Measurements from ENCODE around the gene PLPPR3. TPM values are rescaled to one million over a fixed set of nuclear protein-coding genes. Genes with fewer than 3 reads are reported as not detected.

The PLPPR3 gene
- total RNA-seq, 1 donor from 2014 or later = 5.4 TPM

GRCh38 chr19:812049-812746 is 9.6 kb downstream of the PLPPR3 start:
- Mint-ChIP-seq H3K27ac (ENCODE audit: unreplicated experiment) (no peak overlapping the region), H3K36me3 (ENCODE audit: low read depth) (peaks cover 26% of the 10 kb centered on the region), H3K9me3 (ENCODE audit: low read depth) (peaks cover 4% of the 10 kb centered on the region), H3K4me1 (ENCODE audit: low read depth) (no peaks in the 10 kb centered on the region), H3K27me3 (ENCODE audit: low read depth) (no peaks in the 10 kb centered on the region), H3K4me3 (ENCODE audit: unreplicated experiment) (no peak overlapping the region)
- TF ChIP-seq CTCF (IDR thresholded peaks at IDR 0.05) = no peak
- DNase-seq (ENCODE audit: low spot score) = no peak

GRCh38 chr19:811506-812048 is 10.2 kb downstream of the PLPPR3 start:
- Mint-ChIP-seq H3K27me3 (ENCODE audit: low read depth) (no peaks in the 10 kb centered on the region), H3K9me3 (ENCODE audit: low read depth) (peaks cover 3% of the 10 kb centered on the region), H3K27ac (ENCODE audit: unreplicated experiment) (no peak overlapping the region), H3K4me1 (ENCODE audit: low read depth) (no peaks in the 10 kb centered on the region), H3K36me3 (ENCODE audit: low read depth) (peaks cover 28% of the 10 kb centered on the region), H3K4me3 (ENCODE audit: unreplicated experiment) (no peak overlapping the region)
- no peak for DNase-seq (ENCODE audit: low spot score)
- no peak for TF ChIP-seq CTCF (IDR thresholded peaks at IDR 0.05)

GRCh38 chr19:810883-811489 is 10.8 kb downstream of the PLPPR3 start:
- Mint-ChIP-seq H3K4me3 (ENCODE audit: unreplicated experiment) (no peak overlapping the region), H3K4me1 (ENCODE audit: low read depth) (no peaks in the 10 kb centered on the region), H3K9me3 (ENCODE audit: low read depth) (no peaks in the 10 kb centered on the region), H3K36me3 (ENCODE audit: low read depth) (peaks cover 25% of the 10 kb centered on the region), H3K27ac (ENCODE audit: unreplicated experiment) (no peak overlapping the region), H3K27me3 (ENCODE audit: low read depth) (no peaks in the 10 kb centered on the region)
- TF ChIP-seq CTCF (IDR thresholded peaks at IDR 0.05) = no peak
- no peak for DNase-seq (ENCODE audit: low spot score)

- no peak for DNase-seq (ENCODE audit: low spot score)
- Mint-ChIP-seq H3K27me3 (ENCODE audit: low read depth) (no peaks in the 10 kb centered on the region), H3K36me3 (ENCODE audit: low read depth) (peaks cover 22% of the 10 kb centered on the region), H3K9me3 (ENCODE audit: low read depth) (no peaks in the 10 kb centered on the region), H3K4me1 (ENCODE audit: low read depth) (no peaks in the 10 kb centered on the region), H3K27ac (ENCODE audit: unreplicated experiment) (no peak overlapping the region), H3K4me3 (ENCODE audit: unreplicated experiment) (no peak overlapping the region)
- no peak for TF ChIP-seq CTCF (IDR thresholded peaks at IDR 0.05)
These were observed 11.5 kb downstream of the PLPPR3 start for GRCh38 chr19:810077-810855.

- no peaks in the 10 kb centered on the region for H3K27me3 Mint-ChIP-seq (ENCODE audit: low read depth)
- DNase-seq (ENCODE audit: low spot score) = no peak
- peaks cover 25% of the 10 kb centered on the region for H3K36me3 Mint-ChIP-seq (ENCODE audit: low read depth)
These were observed 13.4 kb downstream of the PLPPR3 start for GRCh38 chr19:808423-808775.

More at GRCh38 chr19:808423-808775, 13.4 kb downstream of the PLPPR3 start:
- H3K4me3 Mint-ChIP-seq (ENCODE audit: unreplicated experiment) = no peak overlapping the region
- no peaks in the 10 kb centered on the region for H3K4me1 Mint-ChIP-seq (ENCODE audit: low read depth)
- H3K9me3 Mint-ChIP-seq (ENCODE audit: low read depth) = no peaks in the 10 kb centered on the region
- no peak overlapping the region for H3K27ac Mint-ChIP-seq (ENCODE audit: unreplicated experiment)
- TF ChIP-seq CTCF (IDR thresholded peaks at IDR 0.05) = no peak

All from chondrocyte (in vitro differentiated cells).